ENCODE data around the gene WDR91. TPM values are rescaled to one million over a fixed set of nuclear protein-coding genes. Genes with fewer than 3 reads are reported as not detected.

WDR91 gene
- polyA plus RNA-seq, 2 of the 4 experiments (the other 2 are of a cell fraction): 5.1 to 5.3 TPM

GRCh38 chr7:135170274-135170997 lies 40.9 kb downstream of the WDR91 start, which contains the start of gene CYREN:
Gene CYREN, minus strand, starts transcription at chr7:135170707. Its CDS starts 1,785 bp downstream, at chr7:135168922.
- CTCF ChIA-PET: interaction anchor here (0.9 to 4.0 kb wide), 23 partner anchors 10 to 540 kb away, joined by 3 to 31 read pairs (median 5); partner anchors contain the start of genes AGBL3 and TMEM140
- FAIRE-seq: no peak
- Histone ChIP-seq H3K4me3 (peak within 1 kb of the TSS; percentile 87), H3K4me1 (peaks cover 25% of the 10 kb centered on the region), H3K9me3 (no peaks in the 10 kb centered on the region), H3K4me2 (peak within 1 kb of the TSS; percentile 94), H3K27ac (peak within 1 kb of the TSS; percentile 96 to 99)
- POLR2A ChIA-PET: interaction anchor here (0.7 to 1.8 kb wide), 9 partner anchors 10 to 481 kb away, joined by 3 to 8 read pairs (median 4); partner anchors contain the start of genes AGBL3 and WDR91
- 1% methylated on average over 20 of the region's 77 CpGs for WGBS (ENCODE audit: missing lambda C conversion rate)
- peak; percentile 93 to 95 for ATAC-seq
- peak; percentile 93 to 97 for DNase-seq (ENCODE audit: low read depth in 1 of 2, low spot score in 1 of 2)
- TF ChIP-seq CHD2 (IDR thresholded peaks at IDR 0.05; ENCODE audit: low read length, partially characterized antibody) (no peak), MYC (IDR thresholded peaks at IDR 0.05; ENCODE audit: borderline replicate concordance, low read length) (peak; percentile 63; the same call in 1 of the 2 replicates), HOXB13 (CRISPR knock-in tag; IDR thresholded peaks at IDR 0.05; ENCODE audit: low read depth) (no peak), HOXB5 (CRISPR knock-in tag; IDR thresholded peaks at IDR 0.05) (0 out of 2 replicates have a peak, but pooled peaks have one; percentile 48), POLR2A (IDR thresholded peaks at IDR 0.05; ENCODE audit: low read length) (peak; percentile 46), HDAC2 (IDR thresholded peaks at IDR 0.05) (no peak), CBX8 (IDR thresholded peaks at IDR 0.05) (no peak), ELK1 (IDR thresholded peaks at IDR 0.05; ENCODE audit: low read depth, low read length) (0 out of 2 replicates have a peak, but pooled peaks have one; percentile 23), ZC3H11A (IDR thresholded peaks at IDR 0.05) (no peak), ZFP36 (IDR thresholded peaks at IDR 0.05; ENCODE audit: borderline replicate concordance, partially characterized antibody) (no peak), NPAS2 (CRISPR knock-in tag; IDR thresholded peaks at IDR 0.05; ENCODE audit: borderline replicate concordance) (no peak), CBX2 (IDR thresholded peaks at IDR 0.05; ENCODE audit: borderline replicate concordance, low read depth) (no peak), EHMT2 (IDR thresholded peaks at IDR 0.05; ENCODE audit: low read depth) (no peak), BHLHE40 (IDR thresholded peaks at IDR 0.05; ENCODE audit: low read depth, low read length) (no peak), MAFK (IDR thresholded peaks at IDR 0.05; ENCODE audit: partially characterized antibody) (no peak), RARB (CRISPR knock-in tag; IDR thresholded peaks at IDR 0.05) (no peak), HOXA7 (CRISPR knock-in tag; IDR thresholded peaks at IDR 0.05) (no peak), HES2 (IDR thresholded peaks at IDR 0.05) (no peak), KDM5A (IDR thresholded peaks at IDR 0.05) (peak; percentile 68; the same call in 1 of the 2 replicates), USF2 (IDR thresholded peaks at IDR 0.05) (no peak), ESRRA (IDR thresholded peaks at IDR 0.05; ENCODE audit: borderline replicate concordance, low read length) (0 out of 2 replicates have a peak, but pooled peaks have one; percentile 41), GATA3 (IDR thresholded peaks at IDR 0.05; ENCODE audit: borderline replicate concordance) (peak; percentile 29; the same call in 1 of the 2 replicates), CEBPB (IDR thresholded peaks at IDR 0.05) (no peak; a peak in 1 of 4 replicates), FOSB (CRISPR knock-in tag; IDR thresholded peaks at IDR 0.05) (no peak), NR3C1 (IDR thresholded peaks at IDR 0.05) (no peak), CHD4 (IDR thresholded peaks at IDR 0.05; ENCODE audit: borderline replicate concordance) (no peak), PHF8 (IDR thresholded peaks at IDR 0.05; ENCODE audit: borderline replicate concordance, low read depth) (no peak), HEYL (CRISPR knock-in tag; IDR thresholded peaks at IDR 0.05) (no peak), EP300 (IDR thresholded peaks at IDR 0.05) (no peak; a peak in 1 of 5 replicates), ZSCAN20 (CRISPR knock-in tag; IDR thresholded peaks at IDR 0.05) (no peak), EHF (CRISPR knock-in tag; IDR thresholded peaks at IDR 0.05) (peak; percentile 13; the same call in 1 of the 2 replicates)
- TF ChIP-seq, protein P1, sequence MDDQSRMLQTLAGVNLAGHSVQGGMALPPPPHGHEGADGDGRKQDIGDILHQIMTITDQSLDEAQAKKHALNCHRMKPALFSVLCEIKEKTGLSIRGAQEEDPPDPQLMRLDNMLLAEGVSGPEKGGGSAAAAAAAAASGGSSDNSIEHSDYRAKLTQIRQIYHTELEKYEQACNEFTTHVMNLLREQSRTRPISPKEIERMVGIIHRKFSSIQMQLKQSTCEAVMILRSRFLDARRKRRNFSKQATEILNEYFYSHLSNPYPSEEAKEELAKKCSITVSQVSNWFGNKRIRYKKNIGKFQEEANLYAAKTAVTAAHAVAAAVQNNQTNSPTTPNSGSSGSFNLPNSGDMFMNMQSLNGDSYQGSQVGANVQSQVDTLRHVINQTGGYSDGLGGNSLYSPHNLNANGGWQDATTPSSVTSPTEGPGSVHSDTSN (IDR thresholded peaks at IDR 0.05): peak; percentile 38
- TF ChIP-seq, protein P2, sequence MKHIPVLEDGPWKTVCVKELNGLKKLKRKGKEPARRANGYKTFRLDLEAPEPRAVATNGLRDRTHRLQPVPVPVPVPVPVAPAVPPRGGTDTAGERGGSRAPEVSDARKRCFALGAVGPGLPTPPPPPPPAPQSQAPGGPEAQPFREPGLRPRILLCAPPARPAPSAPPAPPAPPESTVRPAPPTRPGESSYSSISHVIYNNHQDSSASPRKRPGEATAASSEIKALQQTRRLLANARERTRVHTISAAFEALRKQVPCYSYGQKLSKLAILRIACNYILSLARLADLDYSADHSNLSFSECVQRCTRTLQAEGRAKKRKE (CRISPR knock-in tag; IDR thresholded peaks at IDR 0.05; ENCODE audit: low read depth): peak; percentile 15; the same call in 1 of the 2 replicates
- TF ChIP-seq, protein P3, sequence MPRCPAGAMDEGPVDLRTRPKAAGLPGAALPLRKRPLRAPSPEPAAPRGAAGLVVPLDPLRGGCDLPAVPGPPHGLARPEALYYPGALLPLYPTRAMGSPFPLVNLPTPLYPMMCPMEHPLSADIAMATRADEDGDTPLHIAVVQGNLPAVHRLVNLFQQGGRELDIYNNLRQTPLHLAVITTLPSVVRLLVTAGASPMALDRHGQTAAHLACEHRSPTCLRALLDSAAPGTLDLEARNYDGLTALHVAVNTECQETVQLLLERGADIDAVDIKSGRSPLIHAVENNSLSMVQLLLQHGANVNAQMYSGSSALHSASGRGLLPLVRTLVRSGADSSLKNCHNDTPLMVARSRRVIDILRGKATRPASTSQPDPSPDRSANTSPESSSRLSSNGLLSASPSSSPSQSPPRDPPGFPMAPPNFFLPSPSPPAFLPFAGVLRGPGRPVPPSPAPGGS (IDR thresholded peaks at IDR 0.05): peak; percentile 75; the same call in 2 of the 3 replicates
- TF ChIP-seq, protein P4, sequence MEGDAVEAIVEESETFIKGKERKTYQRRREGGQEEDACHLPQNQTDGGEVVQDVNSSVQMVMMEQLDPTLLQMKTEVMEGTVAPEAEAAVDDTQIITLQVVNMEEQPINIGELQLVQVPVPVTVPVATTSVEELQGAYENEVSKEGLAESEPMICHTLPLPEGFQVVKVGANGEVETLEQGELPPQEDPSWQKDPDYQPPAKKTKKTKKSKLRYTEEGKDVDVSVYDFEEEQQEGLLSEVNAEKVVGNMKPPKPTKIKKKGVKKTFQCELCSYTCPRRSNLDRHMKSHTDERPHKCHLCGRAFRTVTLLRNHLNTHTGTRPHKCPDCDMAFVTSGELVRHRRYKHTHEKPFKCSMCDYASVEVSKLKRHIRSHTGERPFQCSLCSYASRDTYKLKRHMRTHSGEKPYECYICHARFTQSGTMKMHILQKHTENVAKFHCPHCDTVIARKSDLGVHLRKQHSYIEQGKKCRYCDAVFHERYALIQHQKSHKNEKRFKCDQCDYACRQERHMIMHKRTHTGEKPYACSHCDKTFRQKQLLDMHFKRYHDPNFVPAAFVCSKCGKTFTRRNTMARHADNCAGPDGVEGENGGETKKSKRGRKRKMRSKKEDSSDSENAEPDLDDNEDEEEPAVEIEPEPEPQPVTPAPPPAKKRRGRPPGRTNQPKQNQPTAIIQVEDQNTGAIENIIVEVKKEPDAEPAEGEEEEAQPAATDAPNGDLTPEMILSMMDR (IDR thresholded peaks at IDR 0.05): peak; percentile 84
